ENCODE results near the gene DCP1B.

- TF ChIP-seq GATA2 (IDR thresholded peaks at IDR 0.05; ENCODE audit: insufficient read depth, insufficient read length, low read depth, low read length) (no peak), POLR2A (IDR thresholded peaks at IDR 0.05; ENCODE audit: low read depth, low read length) (no peak), CTCF (IDR thresholded peaks at IDR 0.05; ENCODE audit: extremely low read depth in 1 of 2, insufficient read depth in 1 of 2, low read depth in 1 of 2, low read length in 2 of 2) (no peak)
Observed at GRCh38 chr12:2013086-2013485, 8.8 kb upstream of the DCP1B start.

All from endothelial cell of umbilical vein (primary cell).